ENCODE data around the gene PERP. TPM values are rescaled to one million over a fixed set of nuclear protein-coding genes. Genes with fewer than 3 reads are reported as not detected.

PERP gene
- total RNA-seq, 4 donors from 2014 or later: 9.2 to 18.4 (median 14.8) TPM

DNA sequence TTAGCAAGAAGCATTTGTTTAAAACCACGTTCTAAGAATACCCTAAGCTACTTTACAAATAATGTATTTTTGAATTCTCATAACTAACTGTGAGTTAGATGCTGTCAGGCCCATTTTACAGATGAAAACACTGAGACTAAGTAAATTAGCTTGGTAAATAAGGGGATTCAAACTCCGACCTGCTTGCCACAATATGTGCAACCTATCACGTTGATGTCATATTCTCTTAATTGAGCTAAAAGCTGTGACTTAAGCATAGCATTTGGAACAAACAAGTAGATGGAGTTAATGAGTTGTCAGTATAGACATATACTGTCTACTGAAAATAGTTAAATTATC lies 9.4 kb upstream of the PERP start:
- no peak for DNase-seq
- intact Hi-C loops (cut with DNase I; ENCODE audit: low total_unique reads): loop anchor here (10.0 kb wide), 1 partner anchor 408 kb away; no protein-coding TSS in a partner anchor
- no peak for TF ChIP-seq POLR2A (IDR thresholded peaks at IDR 0.05)
- TF ChIP-seq, protein P1, sequence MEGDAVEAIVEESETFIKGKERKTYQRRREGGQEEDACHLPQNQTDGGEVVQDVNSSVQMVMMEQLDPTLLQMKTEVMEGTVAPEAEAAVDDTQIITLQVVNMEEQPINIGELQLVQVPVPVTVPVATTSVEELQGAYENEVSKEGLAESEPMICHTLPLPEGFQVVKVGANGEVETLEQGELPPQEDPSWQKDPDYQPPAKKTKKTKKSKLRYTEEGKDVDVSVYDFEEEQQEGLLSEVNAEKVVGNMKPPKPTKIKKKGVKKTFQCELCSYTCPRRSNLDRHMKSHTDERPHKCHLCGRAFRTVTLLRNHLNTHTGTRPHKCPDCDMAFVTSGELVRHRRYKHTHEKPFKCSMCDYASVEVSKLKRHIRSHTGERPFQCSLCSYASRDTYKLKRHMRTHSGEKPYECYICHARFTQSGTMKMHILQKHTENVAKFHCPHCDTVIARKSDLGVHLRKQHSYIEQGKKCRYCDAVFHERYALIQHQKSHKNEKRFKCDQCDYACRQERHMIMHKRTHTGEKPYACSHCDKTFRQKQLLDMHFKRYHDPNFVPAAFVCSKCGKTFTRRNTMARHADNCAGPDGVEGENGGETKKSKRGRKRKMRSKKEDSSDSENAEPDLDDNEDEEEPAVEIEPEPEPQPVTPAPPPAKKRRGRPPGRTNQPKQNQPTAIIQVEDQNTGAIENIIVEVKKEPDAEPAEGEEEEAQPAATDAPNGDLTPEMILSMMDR (IDR thresholded peaks at IDR 0.05): no peak
- Histone ChIP-seq H3K4me3 (no peak overlapping the region), H3K9me3 (no peaks in the 10 kb centered on the region), H3K27ac (no peak overlapping the region), H3K4me1 (no peaks in the 10 kb centered on the region), H3K36me3 (no peaks in the 10 kb centered on the region), H3K27me3 (no peaks in the 10 kb centered on the region)

DNA sequence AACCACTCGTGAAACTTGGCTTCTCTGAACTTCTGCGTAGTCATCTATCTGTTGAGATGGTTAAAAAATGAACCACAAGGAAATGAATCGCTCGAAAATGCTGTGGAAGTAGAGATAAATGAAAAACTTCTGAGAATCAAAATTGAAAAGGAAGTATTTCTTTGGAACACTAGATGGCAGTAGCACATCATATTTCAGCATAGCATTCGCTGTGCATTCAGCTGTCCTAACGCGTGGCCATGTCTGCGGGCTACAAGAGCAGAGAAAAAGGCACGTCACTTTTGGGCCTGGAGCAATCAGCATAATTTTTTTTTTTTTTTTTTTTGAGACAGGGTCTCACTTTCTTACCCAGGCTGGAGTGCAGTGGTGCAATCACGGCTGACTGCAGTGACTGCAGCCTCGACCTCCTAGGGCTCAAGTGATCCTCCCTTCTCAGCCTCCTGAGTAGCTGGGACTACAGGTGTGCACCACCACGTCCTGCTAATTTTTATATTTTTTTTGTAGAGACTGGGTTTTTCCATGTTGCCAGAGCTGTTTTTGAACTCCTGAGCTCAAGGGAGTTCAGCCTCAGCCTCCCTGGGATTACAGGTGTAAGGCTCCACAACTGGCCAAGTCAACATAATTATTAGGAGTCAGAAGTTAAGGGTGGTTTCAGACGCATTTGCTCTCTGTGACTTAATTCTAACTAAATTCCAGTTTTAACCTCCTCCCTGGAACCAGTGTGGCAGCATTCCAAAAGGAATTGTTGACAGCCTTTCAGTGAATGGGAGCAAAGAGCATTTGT lies 8.8 kb upstream of the PERP start:
- intact Hi-C loops (cut with DNase I; ENCODE audit: low total_unique reads): loop anchor here (10.0 kb wide), 1 partner anchor 409 kb away; no protein-coding TSS in a partner anchor
- Histone ChIP-seq H3K4me3 (no peak overlapping the region), H3K9me3 (no peaks in the 10 kb centered on the region), H3K27me3 (no peaks in the 10 kb centered on the region), H3K27ac (no peak overlapping the region), H3K4me1 (no peaks in the 10 kb centered on the region), H3K36me3 (no peaks in the 10 kb centered on the region)
- TF ChIP-seq, protein P1 (IDR thresholded peaks at IDR 0.05): peak; percentile 67 to 78 (median 73)
- no peak for TF ChIP-seq POLR2A (IDR thresholded peaks at IDR 0.05)
- peak; percentile 21 to 39 for DNase-seq

DNA sequence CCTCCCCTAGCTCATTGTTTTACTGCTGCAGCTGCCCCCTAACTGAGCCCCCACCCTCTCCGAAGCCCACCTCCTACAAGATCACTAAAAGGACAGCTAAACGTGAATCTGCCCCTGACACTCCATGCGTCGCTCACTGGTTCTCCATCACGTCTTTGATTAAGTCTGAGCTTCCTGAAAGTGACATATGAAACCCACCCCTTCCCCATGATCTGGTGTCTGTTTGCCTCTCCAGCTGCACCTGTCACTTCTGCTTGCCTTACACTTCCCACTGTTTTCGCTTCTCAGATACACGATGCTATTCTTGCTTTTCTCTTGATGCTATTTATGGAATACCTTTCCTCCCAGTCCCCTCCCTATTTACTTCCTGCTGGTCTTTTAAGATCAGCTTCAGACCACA lies 8.0 kb upstream of the PERP start:
- Histone ChIP-seq H3K4me1 (no peaks in the 10 kb centered on the region), H3K27ac (no peak overlapping the region), H3K36me3 (no peaks in the 10 kb centered on the region), H3K4me3 (no peak overlapping the region), H3K27me3 (no peaks in the 10 kb centered on the region), H3K9me3 (no peaks in the 10 kb centered on the region)
- no peak for DNase-seq
- no peak for TF ChIP-seq POLR2A (IDR thresholded peaks at IDR 0.05)
- TF ChIP-seq, protein P1 (IDR thresholded peaks at IDR 0.05): no peak
- intact Hi-C loops (cut with DNase I; ENCODE audit: low total_unique reads): loop anchor here (10.0 kb wide), 1 partner anchor 410 kb away; no protein-coding TSS in a partner anchor

DNA sequence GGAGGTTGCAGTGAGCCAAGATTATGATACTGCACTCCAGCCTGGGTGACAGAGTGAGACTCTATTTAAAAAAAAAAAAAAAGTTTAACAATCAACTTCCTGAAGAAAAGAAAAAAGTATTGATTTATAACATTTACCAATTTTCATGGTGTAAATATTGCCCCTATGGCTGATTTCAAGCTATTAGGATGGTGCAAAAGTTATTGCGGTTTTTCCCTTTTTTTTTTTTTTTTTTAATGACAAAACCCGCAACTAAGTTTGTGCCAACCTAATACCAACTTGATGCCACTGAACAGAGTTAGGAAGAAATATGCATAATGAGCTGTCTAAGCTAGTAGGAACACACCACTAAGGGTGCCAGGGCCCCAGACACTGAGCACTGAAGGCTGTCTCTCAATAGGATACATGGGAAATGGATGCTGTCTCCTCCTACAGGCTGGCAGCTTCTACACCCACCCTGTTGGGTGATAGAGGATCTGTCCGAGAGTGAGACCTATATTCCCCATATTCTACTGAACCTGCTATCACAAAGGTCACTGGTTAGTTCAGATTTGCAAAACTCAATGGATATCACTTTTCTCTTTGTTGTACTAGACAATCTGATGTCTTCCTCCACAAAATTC lies 6.5 kb upstream of the PERP start:
- Histone ChIP-seq H3K4me3 (no peak overlapping the region), H3K36me3 (no peaks in the 10 kb centered on the region), H3K9me3 (no peaks in the 10 kb centered on the region), H3K27ac (no peak overlapping the region), H3K4me1 (no peaks in the 10 kb centered on the region), H3K27me3 (no peaks in the 10 kb centered on the region)
- TF ChIP-seq, protein P1 (IDR thresholded peaks at IDR 0.05): no peak
- no peak for TF ChIP-seq POLR2A (IDR thresholded peaks at IDR 0.05)
- no peak for DNase-seq
- intact Hi-C loops (cut with DNase I; ENCODE audit: low total_unique reads): loop anchor here (10.0 kb wide), 1 partner anchor 411 kb away; no protein-coding TSS in a partner anchor

DNA sequence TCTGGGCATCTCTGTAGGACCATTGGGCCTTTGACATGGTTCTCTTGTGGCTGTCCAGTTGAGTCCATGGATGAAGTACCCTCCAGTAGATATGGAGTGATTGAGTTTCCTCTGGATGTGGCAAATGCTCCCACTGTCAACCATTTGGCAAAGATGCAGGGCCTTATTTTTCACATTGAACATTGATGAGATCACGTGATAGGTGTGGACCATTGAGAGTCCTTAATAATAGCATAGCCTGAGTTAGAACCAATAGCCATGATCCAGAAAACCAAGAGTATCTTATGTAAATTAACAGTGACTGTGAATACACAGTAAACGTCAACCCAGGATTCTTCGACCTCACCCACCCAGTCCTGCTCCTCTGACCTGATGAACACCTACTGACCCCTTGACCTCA lies 3.0 kb upstream of the PERP start:
- Histone ChIP-seq H3K36me3 (no peaks in the 10 kb centered on the region), H3K4me3 (no peak overlapping the region), H3K9me3 (no peaks in the 10 kb centered on the region), H3K27me3 (no peaks in the 10 kb centered on the region), H3K4me1 (no peaks in the 10 kb centered on the region), H3K27ac (no peak overlapping the region)
- intact Hi-C loops (cut with DNase I; ENCODE audit: low total_unique reads): loop anchor here (10.0 kb wide), 1 partner anchor 415 kb away; no protein-coding TSS in a partner anchor
- DNase-seq: no peak
- TF ChIP-seq, protein P1 (IDR thresholded peaks at IDR 0.05): no peak
- no peak for TF ChIP-seq POLR2A (IDR thresholded peaks at IDR 0.05)

Measured in uterus (tissue), 4 donors.